H9 (cell line): Measurements from ENCODE around the gene DNAAF1. TPM values are rescaled to one million over a fixed set of nuclear protein-coding genes. Genes with fewer than 3 reads are reported as not detected.

ENCODE experiments used
- DNase-seq: peaks from one replicate; pipeline ENCODE4 v3.0.0-alpha.2; 2017
- H2AFZ ChIP-seq: one replicate; pipeline ENCODE4 v1.6.1; 2013; ENCODE audit warnings: mild to moderate bottlenecking, low read length, control low read depth, moderate library complexity
- H2AK5ac ChIP-seq: 2 replicates; pipeline ENCODE4 v1.6.1; 2013; ENCODE audit warnings: low read length, control low read depth, mixed read lengths; ENCODE audit not compliant: insufficient read length
- H2BK120ac ChIP-seq: one replicate; pipeline ENCODE4 v1.6.1; 2013; ENCODE audit warnings: low read depth, mild to moderate bottlenecking, low read length, control low read depth, inconsistent platforms; ENCODE audit not compliant: poor library complexity, severe bottlenecking
- H2BK12ac ChIP-seq: 2 replicates; pipeline ENCODE4 v1.6.1; 2013; ENCODE audit warnings: low read length, control low read depth, mixed read lengths, low read depth; ENCODE audit not compliant: insufficient read length
- H2BK15ac ChIP-seq: 2 replicates; pipeline ENCODE4 v1.6.1; 2013; ENCODE audit warnings: low read depth, low read length, control low read depth
- H2BK20ac ChIP-seq: one replicate; pipeline ENCODE4 v1.6.1; 2013; ENCODE audit warnings: low read depth, mild to moderate bottlenecking, low read length, control low read depth, inconsistent platforms; ENCODE audit not compliant: poor library complexity, severe bottlenecking
- H2BK5ac ChIP-seq: 2 replicates; pipeline ENCODE4 v1.6.1; 2013; ENCODE audit warnings: low read length, control low read depth, mixed read lengths; ENCODE audit not compliant: insufficient read length
- H3K14ac ChIP-seq: 2 replicates; pipeline ENCODE4 v1.6.1; 2013; ENCODE audit warnings: low read length, control low read depth; ENCODE audit not compliant: insufficient read depth
- H3K18ac ChIP-seq: 2 replicates; pipeline ENCODE4 v1.6.1; 2013; ENCODE audit warnings: low read depth, mild to moderate bottlenecking, mixed read lengths, low read length, control low read depth; ENCODE audit not compliant: insufficient read length
- H3K23ac ChIP-seq: 2 replicates; pipeline ENCODE4 v1.6.1; 2013; ENCODE audit warnings: low read length, control low read depth, mixed read lengths, low read depth; ENCODE audit not compliant: insufficient read length
- H3K23me2 ChIP-seq: 2 replicates; pipeline ENCODE4 v1.6.1; 2013; ENCODE audit warnings: low read depth, mild to moderate bottlenecking, mixed read lengths, low read length, control low read depth; ENCODE audit not compliant: insufficient read length, poor library complexity, severe bottlenecking
- H3K27ac ChIP-seq: 2 replicates; pipeline ENCODE4 v1.5.1; 2013; ENCODE audit warnings: low read length, control low read depth, mixed read lengths, low read depth; ENCODE audit not compliant: insufficient read length
- H3K27me3 ChIP-seq: 2 replicates; pipeline ENCODE4 v1.6.1; 2013; ENCODE audit warnings: low read length, control low read depth, inconsistent platforms; ENCODE audit not compliant: insufficient read depth
- H3K4ac ChIP-seq: 2 replicates; pipeline ENCODE4 v1.6.1; 2013; ENCODE audit warnings: low read depth, mild to moderate bottlenecking, control low read depth, inconsistent platforms, low read length, moderate library complexity
- H3K4me1 ChIP-seq: 2 replicates; pipeline ENCODE4 v1.6.1; 2013; ENCODE audit warnings: low read length, control low read depth, inconsistent platforms; ENCODE audit not compliant: insufficient read depth
- H3K4me2 ChIP-seq: 2 replicates; pipeline ENCODE4 v1.6.1; 2013; ENCODE audit warnings: low read length, control low read depth, mixed read lengths; ENCODE audit not compliant: insufficient read length, insufficient read depth
- H3K56ac ChIP-seq: 2 replicates; pipeline ENCODE4 v1.6.1; 2013; ENCODE audit warnings: low read depth, mild to moderate bottlenecking, mixed read lengths, low read length, control low read depth; ENCODE audit not compliant: insufficient read length
- H3K79me1 ChIP-seq: 2 replicates; pipeline ENCODE4 v1.6.1; 2013; ENCODE audit warnings: low read depth, mild to moderate bottlenecking, moderate library complexity, low read length, control low read depth, inconsistent platforms; ENCODE audit not compliant: insufficient read depth, poor library complexity, severe bottlenecking
- H3K79me2 ChIP-seq: 2 replicates; pipeline ENCODE4 v1.6.1; 2013; ENCODE audit warnings: low read length, control low read depth, inconsistent platforms; ENCODE audit not compliant: insufficient read depth
- H3K9ac ChIP-seq: 2 replicates; pipeline ENCODE4 v1.6.1; 2013; ENCODE audit warnings: low read length, control low read depth, mixed read lengths; ENCODE audit not compliant: insufficient read length; ENCODE audit errors: extremely low read depth
- H3K9me3 ChIP-seq: one replicate; pipeline ENCODE4 v1.6.1; 2013; ENCODE audit warnings: low read depth, low read length, inconsistent platforms; ENCODE audit not compliant: control insufficient read depth
- H3T11ph ChIP-seq: one replicate; pipeline ENCODE4 v1.6.1; 2013; ENCODE audit warnings: mild to moderate bottlenecking, low read length, control low read depth, inconsistent platforms
- H4K20me1 ChIP-seq: one replicate; pipeline ENCODE4 v1.6.1; 2013; ENCODE audit not compliant: control insufficient read depth, insufficient read length, insufficient read depth
- H4K5ac ChIP-seq: 2 replicates; pipeline ENCODE4 v1.6.1; 2013; ENCODE audit warnings: low read depth, mild to moderate bottlenecking, mixed read lengths, low read length, control low read depth; ENCODE audit not compliant: insufficient read length
- H4K8ac ChIP-seq: replicated peaks from 2 replicates; pipeline ENCODE4 v1.6.1; 2013; ENCODE audit warnings: low read length, control low read depth, mixed read lengths, low read depth; ENCODE audit not compliant: insufficient read length
- H4K91ac ChIP-seq: 2 replicates; pipeline ENCODE4 v1.6.1; 2013; ENCODE audit warnings: low read depth, mild to moderate bottlenecking, moderate library complexity, mixed read lengths, low read length, control low read depth; ENCODE audit not compliant: insufficient read length
- H3K27ac Mint-ChIP-seq, 3 experiments: 2 replicates in 2 of 3; 3 replicates in 1 of 3; pipeline ENCODE4 v1.8.0; 2020 to 2021; ENCODE audit warnings: mixed read lengths in 3 of 3, mild to moderate bottlenecking in 1 of 3, moderate library complexity in 1 of 3
- H3K27me3 Mint-ChIP-seq: 2 replicates; pipeline ENCODE4 v1.8.0; 2021; ENCODE audit warnings: low read depth, mild to moderate bottlenecking, moderate library complexity, mixed read lengths
- H3K36me3 Mint-ChIP-seq, 3 experiments: 2 replicates in 2 of 3; 3 replicates in 1 of 3; pipeline ENCODE4 v1.8.0; 2020 to 2021; ENCODE audit warnings: low read depth in 3 of 3, mixed read lengths in 3 of 3; ENCODE audit not compliant: insufficient read depth in 1 of 3
- H3K4me1 Mint-ChIP-seq, 2 experiments: 2 replicates each; pipeline ENCODE4 v1.8.0; 2020; ENCODE audit warnings: mixed read lengths in 2 of 2
- H3K4me3 Mint-ChIP-seq, 2 experiments: 2 replicates in 1 of 2; 3 replicates in 1 of 2; pipeline ENCODE4 v1.8.0; 2020 to 2021; ENCODE audit warnings: mild to moderate bottlenecking in 2 of 2, mixed read lengths in 2 of 2, moderate library complexity in 1 of 2
- H3K9me3 Mint-ChIP-seq, 2 experiments: 2 replicates in 1 of 2; 3 replicates in 1 of 2; pipeline ENCODE4 v1.8.0; 2020; ENCODE audit warnings: mild to moderate bottlenecking in 2 of 2, mixed read lengths in 2 of 2, moderate library complexity in 1 of 2
- WGBS: extraction: QIAGEN DNeasy Blood & Tissue Kit; methylation state at CpG from one replicate; pipeline ENCODE4 v1.1.7; 2013; ENCODE audit warnings: missing lambda C conversion rate, low lambda C conversion rate, mixed read lengths; ENCODE audit not compliant: insufficient read length; ENCODE audit errors: extremely low coverage; 5-methylcytosine and 5-hydroxymethylcytosine counted together
- total RNA-seq: library from RNA; stranded (reverse); gene quantifications from 2 replicates; pipeline ENCODE4 v1.2.1, GENCODE V29; 2021
- TF ChIP-seq, protein P1 (sequence below): fragments of 200-600 bp; sonication (generic); conservative IDR thresholded peaks from 3 replicates; pipeline ENCODE4 v1.8.0; 2021; ENCODE audit warnings: antibody characterized with exemption, mild to moderate bottlenecking

Gene DNAAF1
- total RNA-seq, 1 experiment from 2014 or later, result not detected

DNA sequence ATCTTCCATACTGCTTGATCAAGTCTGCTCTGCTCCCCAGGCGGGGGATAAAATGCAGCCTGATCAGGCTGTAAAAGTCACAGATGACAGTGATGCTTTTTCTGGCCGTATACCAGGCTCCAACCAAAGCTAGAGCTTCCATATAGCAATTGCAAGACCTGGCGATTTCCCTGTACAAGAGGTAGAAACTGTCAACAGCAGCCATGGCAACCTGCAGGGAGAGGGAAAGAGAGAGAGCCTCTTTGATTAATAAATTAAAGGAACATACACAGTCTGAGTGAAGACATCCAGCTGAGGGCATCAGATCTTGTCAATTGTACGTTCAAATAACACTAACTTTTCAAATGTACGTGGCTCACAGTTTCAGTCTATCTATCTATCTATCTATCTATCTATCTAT, 14.0 kb upstream of the DNAAF1 start:
- Histone ChIP-seq H3K27ac (no peak overlapping the region), H3K79me2 (peaks cover under 1% of the 10 kb centered on the region; the same call in 1 of the 2 replicates), H4K5ac (no peak overlapping the region), H3K27me3 (no peaks in the 10 kb centered on the region), H3K9me3 (no peaks in the 10 kb centered on the region), H4K20me1 (no peaks in the 10 kb centered on the region), H3K4ac (no peak overlapping the region), H3K9ac (no peak overlapping the region), H3K79me1 (no peaks in the 10 kb centered on the region), H2BK120ac (no peak overlapping the region), H3K56ac (no peak overlapping the region), H4K8ac (no peak overlapping the region), H2AK5ac (no peak overlapping the region), H3K4me1 (no peaks in the 10 kb centered on the region), H3K23ac (no peak overlapping the region), H3T11ph (no peak overlapping the region), H3K4me2 (no peak overlapping the region), H2BK5ac (no peak overlapping the region), H3K18ac (no peak overlapping the region), H2BK12ac (no peak overlapping the region), H3K14ac (no peak overlapping the region), H4K91ac (no peak overlapping the region), H2BK15ac (no peak overlapping the region), H2BK20ac (no peak overlapping the region), H3K23me2 (no peaks in the 10 kb centered on the region), H2AFZ (no peak overlapping the region)
- H3K4me1 Mint-ChIP-seq, result peaks cover 16% of the 10 kb centered on the region in 2 experiments
- no CpG with 5 or more reads among the region's 5 CpGs for WGBS
- no peak overlapping the region for H3K27ac Mint-ChIP-seq
- TF ChIP-seq, protein P1, sequence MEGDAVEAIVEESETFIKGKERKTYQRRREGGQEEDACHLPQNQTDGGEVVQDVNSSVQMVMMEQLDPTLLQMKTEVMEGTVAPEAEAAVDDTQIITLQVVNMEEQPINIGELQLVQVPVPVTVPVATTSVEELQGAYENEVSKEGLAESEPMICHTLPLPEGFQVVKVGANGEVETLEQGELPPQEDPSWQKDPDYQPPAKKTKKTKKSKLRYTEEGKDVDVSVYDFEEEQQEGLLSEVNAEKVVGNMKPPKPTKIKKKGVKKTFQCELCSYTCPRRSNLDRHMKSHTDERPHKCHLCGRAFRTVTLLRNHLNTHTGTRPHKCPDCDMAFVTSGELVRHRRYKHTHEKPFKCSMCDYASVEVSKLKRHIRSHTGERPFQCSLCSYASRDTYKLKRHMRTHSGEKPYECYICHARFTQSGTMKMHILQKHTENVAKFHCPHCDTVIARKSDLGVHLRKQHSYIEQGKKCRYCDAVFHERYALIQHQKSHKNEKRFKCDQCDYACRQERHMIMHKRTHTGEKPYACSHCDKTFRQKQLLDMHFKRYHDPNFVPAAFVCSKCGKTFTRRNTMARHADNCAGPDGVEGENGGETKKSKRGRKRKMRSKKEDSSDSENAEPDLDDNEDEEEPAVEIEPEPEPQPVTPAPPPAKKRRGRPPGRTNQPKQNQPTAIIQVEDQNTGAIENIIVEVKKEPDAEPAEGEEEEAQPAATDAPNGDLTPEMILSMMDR, result no peak
- no peak overlapping the region for H3K4me3 Mint-ChIP-seq
- no peaks in the 10 kb centered on the region for H3K27me3 Mint-ChIP-seq
- no peak for DNase-seq
- H3K9me3 Mint-ChIP-seq, result no peaks in the 10 kb centered on the region
- H3K36me3 Mint-ChIP-seq, result peaks cover 11 to 43% (median 35%) of the 10 kb centered on the region in 3 experiments; a peak in 6 of 7 replicates
